ENCODE results near the gene SPRYD4. TPM values are rescaled to one million over a fixed set of nuclear protein-coding genes. Genes with fewer than 3 reads are reported as not detected.

Gene SPRYD4
- polyA plus RNA-seq, 2 donors: 2.2 to 2.9 TPM

DNA sequence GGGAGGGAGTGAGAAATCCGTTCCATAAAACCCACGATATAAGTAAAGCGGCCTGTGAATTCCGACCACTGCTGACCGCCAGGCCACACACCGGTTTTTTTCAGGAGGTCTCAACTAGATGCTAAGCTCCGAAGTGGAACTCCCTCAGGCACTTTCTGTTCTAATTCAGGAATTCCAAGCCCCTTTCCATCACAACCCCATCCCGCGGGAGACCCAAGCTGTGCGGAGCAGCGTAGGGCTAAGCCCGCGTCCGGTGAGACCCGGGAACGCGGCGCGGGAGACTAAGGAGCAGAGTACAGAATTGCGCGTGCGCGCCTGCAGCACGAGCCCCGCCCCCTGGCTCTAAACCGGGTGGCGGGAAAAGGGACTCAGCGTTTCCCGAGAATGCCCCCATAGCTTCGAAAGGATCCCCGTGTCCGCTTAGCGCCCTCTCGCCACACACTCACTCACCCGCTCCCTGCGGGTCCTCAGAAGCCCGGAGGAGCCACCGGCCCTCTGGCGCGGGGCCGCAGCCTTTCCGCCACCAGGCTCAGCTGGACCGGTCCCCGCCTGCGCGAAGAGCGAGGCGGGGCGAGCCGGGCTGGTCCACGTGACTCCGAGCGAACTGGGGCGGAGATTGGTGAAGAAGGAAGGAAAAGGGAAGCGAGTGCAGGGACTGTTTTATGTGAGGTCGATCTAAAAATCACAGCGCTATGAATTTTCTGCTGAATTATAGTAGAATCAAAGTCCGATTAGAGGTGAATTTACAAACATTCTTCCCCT is 19.3 kb upstream of the SPRYD4 start, which contains the start of gene TIMELESS:
TIMELESS (minus strand) TSS at position 567 of the 762 bp plus-strand sequence. CDS start 15,256 bp downstream, outside the sequence.
- H3K4me3 ChIP-seq (ENCODE audit: low read depth in 1 of 2, low read length in 2 of 2): peak within 1 kb of the TSS; percentile 66 to 96
- 0% methylated on average over 58 of the region's 58 CpGs for WGBS, 2 donors
- no peaks in the 10 kb centered on the region for H3K27me3 ChIP-seq (ENCODE audit: control insufficient read depth in 1 of 2, insufficient read depth in 2 of 2, low read length in 2 of 2)

DNA sequence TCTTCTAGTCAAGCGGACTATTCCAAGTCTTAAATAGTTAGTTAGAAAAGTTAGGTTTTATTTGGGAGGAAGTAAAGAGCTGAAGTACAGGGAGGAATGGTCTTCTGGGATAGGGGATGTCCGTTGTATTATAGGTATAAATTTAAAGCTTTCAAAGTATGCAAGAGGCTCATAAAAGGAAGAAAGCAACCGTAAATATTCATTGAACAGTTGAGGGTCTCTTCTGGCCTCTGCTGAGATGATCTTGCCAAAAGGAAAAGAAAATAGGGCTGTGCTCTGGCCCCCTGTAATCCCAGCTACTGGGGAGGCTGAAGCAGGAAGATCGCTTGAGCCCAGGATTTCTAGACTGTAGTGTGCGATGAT is 18.8 kb upstream of the SPRYD4 start:
- no peaks in the 10 kb centered on the region for H3K27me3 ChIP-seq (ENCODE audit: control insufficient read depth in 1 of 2, insufficient read depth in 2 of 2, low read length in 2 of 2)
- peak overlapping the region in 1 of 2 donors; percentile 96 for H3K4me3 ChIP-seq (ENCODE audit: low read depth in 1 of 2, low read length in 2 of 2)
- peak overlapping the region; percentile 16 to 69 for H3K27ac ChIP-seq (ENCODE audit: low read depth in 2 of 2, low read length in 1 of 2)
- no peaks in the 10 kb centered on the region for H3K9me3 ChIP-seq (ENCODE audit: control insufficient read depth in 2 of 2, insufficient read depth in 1 of 2, low read depth in 1 of 2, low read length in 1 of 2)
- 34% methylated on average over 5 of the region's 5 CpGs for WGBS, 2 donors
- peaks cover 0 to 2% of the 10 kb centered on the region in 2 donors for H3K4me1 ChIP-seq (ENCODE audit: control insufficient read depth in 2 of 2, insufficient read depth in 2 of 2, low read length in 1 of 2)
- H3K36me3 ChIP-seq (ENCODE audit: control insufficient read depth in 2 of 2, insufficient read depth in 2 of 2, low read length in 1 of 2): no peaks in the 10 kb centered on the region

More for the DNA sequence above, 19.3 kb upstream of the SPRYD4 start, which contains the start of gene TIMELESS:
- peak within 1 kb of the TSS; percentile 69 to 92 for H3K27ac ChIP-seq (ENCODE audit: low read depth in 2 of 2, low read length in 1 of 2)
- H3K9me3 ChIP-seq (ENCODE audit: control insufficient read depth in 2 of 2, insufficient read depth in 1 of 2, low read depth in 1 of 2, low read length in 1 of 2): no peaks in the 10 kb centered on the region
- H3K4me1 ChIP-seq (ENCODE audit: control insufficient read depth in 2 of 2, insufficient read depth in 2 of 2, low read length in 1 of 2): peaks cover 0 to 2% of the 10 kb centered on the region in 2 donors
- no peaks in the 10 kb centered on the region for H3K36me3 ChIP-seq (ENCODE audit: control insufficient read depth in 2 of 2, insufficient read depth in 2 of 2, low read length in 1 of 2)

DNA sequence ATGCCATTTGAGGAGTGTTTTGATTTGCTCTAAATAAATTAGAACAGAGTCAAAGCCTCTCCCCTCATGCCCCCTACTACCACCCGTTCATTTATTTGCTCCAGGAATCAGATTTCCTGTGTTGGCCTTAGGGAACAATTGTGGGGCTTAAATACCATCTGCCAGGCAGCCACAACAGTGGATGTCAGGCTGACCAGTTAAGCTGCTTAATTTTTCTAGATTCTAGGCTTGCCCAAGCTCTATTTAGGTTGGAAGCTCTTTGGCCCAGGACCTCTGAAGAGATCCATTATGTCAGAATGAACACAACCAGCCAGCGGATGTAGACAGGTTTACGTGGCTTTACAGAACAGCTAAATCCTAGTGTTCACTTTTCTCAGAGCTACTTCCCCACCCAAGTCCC is 18.1 kb upstream of the SPRYD4 start:
- H3K4me1 ChIP-seq (ENCODE audit: control insufficient read depth in 2 of 2, insufficient read depth in 2 of 2, low read length in 1 of 2): peaks cover 0 to 2% of the 10 kb centered on the region in 2 donors
- H3K27ac ChIP-seq (ENCODE audit: low read depth in 2 of 2, low read length in 1 of 2): no peak overlapping the region
- no peak overlapping the region for H3K4me3 ChIP-seq (ENCODE audit: low read depth in 1 of 2, low read length in 2 of 2)
- WGBS, 2 donors: 91 to 96% methylated on average over 3 of the region's 3 CpGs
- no peaks in the 10 kb centered on the region for H3K36me3 ChIP-seq (ENCODE audit: control insufficient read depth in 2 of 2, insufficient read depth in 2 of 2, low read length in 1 of 2)
- H3K9me3 ChIP-seq (ENCODE audit: control insufficient read depth in 2 of 2, insufficient read depth in 1 of 2, low read depth in 1 of 2, low read length in 1 of 2): no peaks in the 10 kb centered on the region
- H3K27me3 ChIP-seq (ENCODE audit: control insufficient read depth in 1 of 2, insufficient read depth in 2 of 2, low read length in 2 of 2): no peaks in the 10 kb centered on the region

DNA sequence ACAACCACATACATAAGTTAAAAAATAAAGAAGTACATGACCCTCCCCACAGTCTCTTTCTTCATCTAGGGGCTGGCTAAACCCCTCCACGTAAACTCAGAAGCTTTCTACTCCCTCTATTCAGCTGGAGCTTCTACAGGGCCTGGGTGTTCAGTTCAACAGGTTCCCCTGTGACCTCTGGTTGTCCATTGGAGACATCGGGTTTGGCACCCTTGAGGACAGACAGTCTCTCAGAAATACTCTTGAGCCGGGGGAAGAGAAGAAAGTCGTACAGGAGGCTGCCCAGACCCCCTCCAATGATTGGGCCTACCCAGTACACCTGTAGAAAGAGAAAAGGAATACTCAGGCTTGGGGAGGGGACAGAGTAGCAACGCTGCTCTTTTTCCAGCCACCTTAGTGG is 17.2 kb upstream of the SPRYD4 start:
- Histone ChIP-seq H3K27me3 (ENCODE audit: control insufficient read depth in 1 of 2, insufficient read depth in 2 of 2, low read length in 2 of 2) (no peaks in the 10 kb centered on the region), H3K27ac (ENCODE audit: low read depth in 2 of 2, low read length in 1 of 2) (no peak overlapping the region), H3K4me1 (ENCODE audit: control insufficient read depth in 2 of 2, insufficient read depth in 2 of 2, low read length in 1 of 2) (peaks cover 0 to 2% of the 10 kb centered on the region in 2 donors), H3K4me3 (ENCODE audit: low read depth in 1 of 2, low read length in 2 of 2) (no peak overlapping the region), H3K36me3 (ENCODE audit: control insufficient read depth in 2 of 2, insufficient read depth in 2 of 2, low read length in 1 of 2) (no peaks in the 10 kb centered on the region), H3K9me3 (ENCODE audit: control insufficient read depth in 2 of 2, insufficient read depth in 1 of 2, low read depth in 1 of 2, low read length in 1 of 2) (no peaks in the 10 kb centered on the region)
- 66 to 73% methylated on average over 5 of the region's 5 CpGs for WGBS, 2 donors

DNA sequence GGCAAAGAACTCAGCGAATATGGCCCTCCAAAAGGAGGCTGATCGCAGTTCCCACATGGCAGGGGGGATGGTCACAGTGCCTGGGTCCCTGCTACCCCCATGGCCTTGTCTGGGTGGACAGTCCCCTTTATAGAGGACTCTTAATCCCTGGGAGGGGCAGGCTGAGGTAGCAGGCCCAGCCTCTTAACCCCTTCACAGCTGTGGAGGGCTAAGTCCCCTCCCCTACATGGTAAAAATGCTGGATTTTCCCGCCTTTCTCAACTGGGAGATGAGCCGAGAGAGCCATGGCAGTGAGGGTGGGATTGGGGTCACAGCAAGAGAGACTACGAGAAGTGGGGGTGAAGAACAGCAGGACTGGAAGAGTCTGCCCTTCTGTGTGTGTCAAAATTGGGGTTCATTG is 13.8 kb upstream of the SPRYD4 start, which contains the start of gene MIP:
MIP (minus strand) TSS at position 101 of the 400 bp plus-strand sequence; CDS start at position 57, 44 bp downstream.
- Histone ChIP-seq H3K36me3 (ENCODE audit: control insufficient read depth in 2 of 2, insufficient read depth in 2 of 2, low read length in 1 of 2) (no peaks in the 10 kb centered on the region), H3K9me3 (ENCODE audit: control insufficient read depth in 2 of 2, insufficient read depth in 1 of 2, low read depth in 1 of 2, low read length in 1 of 2) (no peaks in the 10 kb centered on the region), H3K4me3 (ENCODE audit: low read depth in 1 of 2, low read length in 2 of 2) (no peak within 1 kb of the TSS), H3K4me1 (ENCODE audit: control insufficient read depth in 2 of 2, insufficient read depth in 2 of 2, low read length in 1 of 2) (peaks cover 0 to 2% of the 10 kb centered on the region in 2 donors), H3K27me3 (ENCODE audit: control insufficient read depth in 1 of 2, insufficient read depth in 2 of 2, low read length in 2 of 2) (no peaks in the 10 kb centered on the region), H3K27ac (ENCODE audit: low read depth in 2 of 2, low read length in 1 of 2) (no peak within 1 kb of the TSS)
- 87 to 92% methylated on average over 5 of the region's 5 CpGs for WGBS, 2 donors

DNA sequence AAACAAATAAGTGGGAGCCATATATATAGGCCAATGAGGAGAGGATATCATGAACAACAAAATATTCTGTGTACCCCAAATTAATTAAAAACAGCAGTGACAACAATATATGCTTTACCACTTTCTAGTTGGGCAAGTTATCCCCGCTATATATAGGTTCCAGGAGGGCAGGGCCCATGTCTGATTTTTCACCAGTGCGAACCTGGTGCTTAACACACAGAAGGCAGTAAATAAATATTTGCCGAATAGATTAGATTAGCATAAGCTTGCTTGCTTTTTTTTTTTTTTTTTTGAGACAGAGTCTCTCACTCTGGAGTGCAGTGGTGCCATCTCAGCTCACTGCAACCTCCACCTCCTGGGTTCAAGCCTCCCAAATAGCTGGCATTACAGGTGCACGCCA is 10.6 kb upstream of the SPRYD4 start:
- Histone ChIP-seq H3K4me1 (ENCODE audit: control insufficient read depth in 2 of 2, insufficient read depth in 2 of 2, low read length in 1 of 2) (no peaks in the 10 kb centered on the region), H3K36me3 (ENCODE audit: control insufficient read depth in 2 of 2, insufficient read depth in 2 of 2, low read length in 1 of 2) (no peaks in the 10 kb centered on the region), H3K9me3 (ENCODE audit: control insufficient read depth in 2 of 2, insufficient read depth in 1 of 2, low read depth in 1 of 2, low read length in 1 of 2) (no peaks in the 10 kb centered on the region), H3K27me3 (ENCODE audit: control insufficient read depth in 1 of 2, insufficient read depth in 2 of 2, low read length in 2 of 2) (no peaks in the 10 kb centered on the region), H3K27ac (ENCODE audit: low read depth in 2 of 2, low read length in 1 of 2) (no peak overlapping the region), H3K4me3 (ENCODE audit: low read depth in 1 of 2, low read length in 2 of 2) (no peak overlapping the region)
- WGBS, 2 donors: 79 to 92% methylated on average over 4 of the region's 4 CpGs

DNA sequence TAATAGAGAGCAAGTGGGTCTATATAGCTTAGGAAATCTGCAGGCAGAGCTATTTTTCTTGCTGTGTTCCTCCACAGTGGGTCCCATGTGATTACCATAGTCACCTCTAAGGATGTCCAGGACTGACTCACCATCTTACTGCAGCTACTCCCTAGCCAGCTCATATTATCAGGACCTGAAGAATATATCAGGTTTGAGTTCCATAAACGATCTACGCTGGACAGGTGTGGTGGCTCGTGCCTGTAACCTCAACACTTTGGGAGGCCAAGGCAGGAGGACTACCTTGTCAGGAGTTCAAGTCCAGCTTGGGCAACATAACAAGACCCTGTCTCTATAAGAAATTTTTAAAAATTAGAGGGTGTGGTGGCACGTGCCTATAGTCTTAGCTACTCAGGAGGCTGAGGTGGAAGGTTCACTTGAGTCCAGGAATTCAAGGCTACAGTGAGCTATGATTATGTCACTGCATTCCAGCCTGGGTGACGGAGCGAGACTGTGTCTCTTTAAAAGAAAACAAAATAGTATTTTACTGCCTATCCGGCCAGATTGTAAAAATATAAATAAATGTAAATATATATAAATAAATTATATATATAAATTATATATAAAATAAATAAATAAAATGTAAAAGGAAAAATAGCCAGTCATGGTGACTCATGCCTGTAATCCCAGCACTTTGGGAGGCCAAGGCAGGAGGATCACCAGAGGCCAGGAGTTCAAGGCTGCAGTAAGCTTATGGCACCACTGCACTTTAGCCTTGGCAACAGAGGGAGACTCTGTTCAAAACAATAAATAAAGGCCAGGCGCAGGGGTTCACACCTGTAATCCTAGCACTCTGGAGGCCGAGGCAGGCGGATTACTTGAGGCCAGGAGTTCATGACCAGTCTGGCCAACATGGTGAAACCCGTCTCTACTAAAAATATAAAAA is 6.9 kb upstream of the SPRYD4 start:
- H3K36me3 ChIP-seq (ENCODE audit: control insufficient read depth in 2 of 2, insufficient read depth in 2 of 2, low read length in 1 of 2): no peaks in the 10 kb centered on the region
- no peak overlapping the region for H3K4me3 ChIP-seq (ENCODE audit: low read depth in 1 of 2, low read length in 2 of 2)
- WGBS, 2 donors: 82 to 84% methylated on average over 11 of the region's 11 CpGs
- H3K4me1 ChIP-seq (ENCODE audit: control insufficient read depth in 2 of 2, insufficient read depth in 2 of 2, low read length in 1 of 2): no peaks in the 10 kb centered on the region
- H3K9me3 ChIP-seq (ENCODE audit: control insufficient read depth in 2 of 2, insufficient read depth in 1 of 2, low read depth in 1 of 2, low read length in 1 of 2): no peaks in the 10 kb centered on the region
- H3K27ac ChIP-seq (ENCODE audit: low read depth in 2 of 2, low read length in 1 of 2): no peak overlapping the region
- no peaks in the 10 kb centered on the region for H3K27me3 ChIP-seq (ENCODE audit: control insufficient read depth in 1 of 2, insufficient read depth in 2 of 2, low read length in 2 of 2)

DNA sequence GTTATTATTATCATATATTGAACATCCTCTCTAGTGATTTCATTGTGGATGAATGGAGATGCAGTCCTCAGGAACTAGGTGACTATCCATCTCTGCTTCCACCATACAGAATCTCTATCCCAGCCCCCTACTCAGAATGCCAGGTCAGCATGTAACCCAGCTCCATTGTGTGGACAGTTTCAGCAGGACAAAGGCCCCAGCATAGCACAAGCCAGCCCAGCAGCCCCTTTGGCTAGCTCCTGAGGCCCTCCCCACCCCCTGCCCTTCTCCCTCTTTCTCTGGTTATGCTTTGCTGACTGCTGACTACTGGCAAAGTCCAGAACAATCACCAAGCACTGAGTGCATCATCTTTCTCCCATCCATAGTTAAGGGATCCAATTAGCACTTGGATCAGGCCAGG is 5.8 kb upstream of the SPRYD4 start:
- Histone ChIP-seq H3K9me3 (ENCODE audit: control insufficient read depth in 2 of 2, insufficient read depth in 1 of 2, low read depth in 1 of 2, low read length in 1 of 2) (no peaks in the 10 kb centered on the region), H3K36me3 (ENCODE audit: control insufficient read depth in 2 of 2, insufficient read depth in 2 of 2, low read length in 1 of 2) (no peaks in the 10 kb centered on the region), H3K4me3 (ENCODE audit: low read depth in 1 of 2, low read length in 2 of 2) (no peak overlapping the region), H3K27me3 (ENCODE audit: control insufficient read depth in 1 of 2, insufficient read depth in 2 of 2, low read length in 2 of 2) (no peaks in the 10 kb centered on the region), H3K27ac (ENCODE audit: low read depth in 2 of 2, low read length in 1 of 2) (no peak overlapping the region), H3K4me1 (ENCODE audit: control insufficient read depth in 2 of 2, insufficient read depth in 2 of 2, low read length in 1 of 2) (no peaks in the 10 kb centered on the region)

DNA sequence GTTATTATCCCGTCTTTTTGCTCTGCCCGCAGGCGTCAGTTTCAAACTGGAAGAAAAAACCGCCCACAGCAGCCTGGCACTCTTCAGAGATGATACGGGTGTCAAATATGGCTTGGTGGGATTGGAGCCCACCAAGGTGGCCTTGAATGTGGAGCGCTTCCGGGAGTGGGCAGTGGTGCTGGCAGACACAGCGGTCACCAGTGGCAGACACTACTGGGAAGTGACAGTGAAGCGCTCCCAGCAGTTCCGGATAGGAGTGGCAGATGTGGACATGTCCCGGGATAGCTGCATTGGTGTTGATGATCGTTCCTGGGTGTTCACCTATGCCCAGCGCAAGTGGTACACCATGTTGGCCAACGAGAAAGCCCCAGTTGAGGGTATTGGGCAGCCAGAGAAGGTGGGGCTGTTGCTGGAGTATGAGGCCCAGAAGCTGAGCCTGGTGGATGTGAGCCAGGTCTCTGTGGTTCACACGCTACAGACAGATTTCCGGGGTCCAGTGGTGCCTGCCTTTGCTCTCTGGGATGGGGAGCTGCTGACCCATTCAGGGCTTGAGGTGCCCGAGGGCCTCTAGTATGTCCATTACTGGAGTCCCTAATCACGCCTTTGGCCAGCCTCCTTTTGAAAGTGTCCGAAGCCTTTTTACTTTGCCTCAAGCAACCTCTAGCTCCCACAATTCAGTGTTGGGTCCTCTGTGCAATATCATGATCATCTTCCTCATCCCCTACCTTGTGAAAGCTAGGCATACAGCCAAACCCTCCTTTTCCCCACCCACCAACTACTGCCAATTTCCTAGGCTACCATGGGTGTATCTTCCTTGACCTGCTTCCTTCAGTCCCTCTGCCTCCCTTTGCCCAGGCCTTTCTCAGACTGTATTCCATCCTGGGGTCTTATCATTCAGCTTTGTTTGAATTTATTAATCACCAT is 891 bp downstream of the SPRYD4 start:
- Histone ChIP-seq H3K9me3 (ENCODE audit: control insufficient read depth in 2 of 2, insufficient read depth in 1 of 2, low read depth in 1 of 2, low read length in 1 of 2) (no peaks in the 10 kb centered on the region), H3K27ac (ENCODE audit: low read depth in 2 of 2, low read length in 1 of 2) (peak overlapping the region; percentile 89), H3K4me1 (ENCODE audit: control insufficient read depth in 2 of 2, insufficient read depth in 2 of 2, low read length in 1 of 2) (peaks cover 0 to 10% of the 10 kb centered on the region in 2 donors), H3K4me3 (ENCODE audit: low read depth in 1 of 2, low read length in 2 of 2) (peak overlapping the region; percentile 66 to 75), H3K27me3 (ENCODE audit: control insufficient read depth in 1 of 2, insufficient read depth in 2 of 2, low read length in 2 of 2) (no peaks in the 10 kb centered on the region), H3K36me3 (ENCODE audit: control insufficient read depth in 2 of 2, insufficient read depth in 2 of 2, low read length in 1 of 2) (no peaks in the 10 kb centered on the region)
- WGBS, 2 donors: 35 to 38% methylated on average over 19 of the region's 19 CpGs
